A549 (cell line): ENCODE measurements around the gene TPCN1.

Experiments
- CHD2 ChIP-seq: fragments of 150-350 bp; IDR thresholded peaks from 2 replicates; pipeline ENCODE4 v1.6.1; 2014; ENCODE audit warnings: low read length; ENCODE audit not compliant: partially characterized antibody
- TF ChIP-seq, protein P1 (sequence below): fragments of >200 bp; sonication (Bioruptor Twin); formaldehyde crosslinking; IDR thresholded peaks from 3 replicates; pipeline ENCODE4 v1.5.1; 2016

DNA sequence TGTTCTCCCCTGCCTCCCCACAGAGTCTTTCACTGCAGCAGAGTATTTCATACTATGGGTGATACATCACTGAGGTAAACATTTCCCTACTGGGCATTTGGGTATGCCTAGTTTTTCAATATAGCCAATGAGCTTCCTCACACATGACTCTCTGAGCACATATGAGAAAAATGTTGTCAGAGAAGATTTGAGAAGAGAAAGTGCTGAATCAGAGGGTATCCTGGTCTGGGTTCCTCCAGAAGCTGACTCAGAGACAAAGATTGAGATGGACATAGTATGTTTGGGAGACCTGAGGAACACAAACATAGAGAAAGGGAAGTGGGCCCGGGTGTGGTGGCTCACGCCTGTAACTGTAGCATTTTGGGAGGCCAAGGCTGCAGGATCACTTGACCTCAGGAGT, 101.1 kb downstream of the TPCN1 start:
- TF ChIP-seq, protein P1, sequence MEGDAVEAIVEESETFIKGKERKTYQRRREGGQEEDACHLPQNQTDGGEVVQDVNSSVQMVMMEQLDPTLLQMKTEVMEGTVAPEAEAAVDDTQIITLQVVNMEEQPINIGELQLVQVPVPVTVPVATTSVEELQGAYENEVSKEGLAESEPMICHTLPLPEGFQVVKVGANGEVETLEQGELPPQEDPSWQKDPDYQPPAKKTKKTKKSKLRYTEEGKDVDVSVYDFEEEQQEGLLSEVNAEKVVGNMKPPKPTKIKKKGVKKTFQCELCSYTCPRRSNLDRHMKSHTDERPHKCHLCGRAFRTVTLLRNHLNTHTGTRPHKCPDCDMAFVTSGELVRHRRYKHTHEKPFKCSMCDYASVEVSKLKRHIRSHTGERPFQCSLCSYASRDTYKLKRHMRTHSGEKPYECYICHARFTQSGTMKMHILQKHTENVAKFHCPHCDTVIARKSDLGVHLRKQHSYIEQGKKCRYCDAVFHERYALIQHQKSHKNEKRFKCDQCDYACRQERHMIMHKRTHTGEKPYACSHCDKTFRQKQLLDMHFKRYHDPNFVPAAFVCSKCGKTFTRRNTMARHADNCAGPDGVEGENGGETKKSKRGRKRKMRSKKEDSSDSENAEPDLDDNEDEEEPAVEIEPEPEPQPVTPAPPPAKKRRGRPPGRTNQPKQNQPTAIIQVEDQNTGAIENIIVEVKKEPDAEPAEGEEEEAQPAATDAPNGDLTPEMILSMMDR, result no peak
- TF ChIP-seq CHD2, result no peak
